Mesendoderm (in vitro differentiated cells): ENCODE data around the gene VPS39.
"Not testable (repeated sequence)": the region's sequence is repeated elsewhere in the genome, so short reads cannot be mapped to it uniquely, and the experiment has no call there.

Experiments
- DNase-seq: peaks from one replicate; pipeline ENCODE4 v3.0.0; 2013
- H2AK5ac ChIP-seq: 2 replicates; pipeline ENCODE4 v1.6.1; 2013; ENCODE audit warnings: low read length, inconsistent platforms
- H2BK120ac ChIP-seq: 2 replicates; pipeline ENCODE4 v1.6.1; 2013; ENCODE audit warnings: low read depth, mild to moderate bottlenecking, low read length, moderate library complexity, mixed read lengths
- H2BK15ac ChIP-seq: replicated peaks from 2 replicates; pipeline ENCODE4 v1.6.1; 2013; ENCODE audit warnings: low read depth, mild to moderate bottlenecking, moderate library complexity
- H2BK5ac ChIP-seq: 2 replicates; pipeline ENCODE4 v1.6.1; 2013; ENCODE audit warnings: low read length, inconsistent platforms
- H3K18ac ChIP-seq: 2 replicates; pipeline ENCODE4 v1.6.1; 2013; ENCODE audit warnings: mild to moderate bottlenecking, low read length, mixed read lengths
- H3K23ac ChIP-seq: one replicate; pipeline ENCODE4 v1.6.1; 2013; ENCODE audit warnings: low read length
- H3K27ac ChIP-seq: 2 replicates; pipeline ENCODE4 v1.5.1; 2013; ENCODE audit warnings: low read depth, mild to moderate bottlenecking, inconsistent platforms, low read length, moderate library complexity
- H3K27me3 ChIP-seq: 2 replicates; pipeline ENCODE4 v1.6.1; 2013; ENCODE audit warnings: low read length, control low read depth, mild to moderate bottlenecking, inconsistent platforms; ENCODE audit not compliant: insufficient read depth, poor library complexity
- H3K36me3 ChIP-seq: 2 replicates; pipeline ENCODE4 v1.6.1; 2013; ENCODE audit warnings: low read length, inconsistent platforms; ENCODE audit not compliant: control insufficient read depth, insufficient read depth
- H3K4ac ChIP-seq: one replicate; pipeline ENCODE4 v1.6.1; 2013; ENCODE audit warnings: low read depth, mild to moderate bottlenecking, low read length, moderate library complexity
- H3K4me1 ChIP-seq: 2 replicates; pipeline ENCODE4 v1.6.1; 2013; ENCODE audit warnings: low read depth, low read length, inconsistent platforms; ENCODE audit not compliant: control insufficient read depth
- H3K4me2 ChIP-seq: 2 replicates; pipeline ENCODE4 v1.6.1; 2013; ENCODE audit warnings: low read length
- H3K4me3 ChIP-seq: 2 replicates; pipeline ENCODE4 v1.5.1; 2013; ENCODE audit warnings: mild to moderate bottlenecking, low read length
- H3K56ac ChIP-seq: one replicate; pipeline ENCODE4 v1.6.1; 2013; ENCODE audit warnings: low read length
- H3K79me1 ChIP-seq: 2 replicates; pipeline ENCODE4 v1.6.1; 2013; ENCODE audit warnings: low read length, inconsistent platforms
- H3K79me2 ChIP-seq: 2 replicates; pipeline ENCODE4 v1.6.1; 2013; ENCODE audit warnings: mild to moderate bottlenecking, low read length; ENCODE audit not compliant: control insufficient read depth, insufficient read depth
- H3K9ac ChIP-seq: 2 replicates; pipeline ENCODE4 v1.6.1; 2013; ENCODE audit warnings: low read length, inconsistent platforms
- H4K5ac ChIP-seq: one replicate; pipeline ENCODE4 v1.6.1; 2013; ENCODE audit warnings: low read length
- H4K8ac ChIP-seq: one replicate; pipeline ENCODE4 v1.6.1; 2013; ENCODE audit warnings: low read depth, mild to moderate bottlenecking, control low read depth, low read length, moderate library complexity
- WGBS: extraction: QIAGEN DNeasy Blood & Tissue Kit; methylation state at CpG from one replicate; pipeline ENCODE4 v1.1.7; 2013; ENCODE audit warnings: low lambda C conversion rate, missing lambda C conversion rate; ENCODE audit not compliant: insufficient coverage; ENCODE audit errors: extremely low coverage; 5-methylcytosine and 5-hydroxymethylcytosine counted together

VPS39 gene

DNA sequence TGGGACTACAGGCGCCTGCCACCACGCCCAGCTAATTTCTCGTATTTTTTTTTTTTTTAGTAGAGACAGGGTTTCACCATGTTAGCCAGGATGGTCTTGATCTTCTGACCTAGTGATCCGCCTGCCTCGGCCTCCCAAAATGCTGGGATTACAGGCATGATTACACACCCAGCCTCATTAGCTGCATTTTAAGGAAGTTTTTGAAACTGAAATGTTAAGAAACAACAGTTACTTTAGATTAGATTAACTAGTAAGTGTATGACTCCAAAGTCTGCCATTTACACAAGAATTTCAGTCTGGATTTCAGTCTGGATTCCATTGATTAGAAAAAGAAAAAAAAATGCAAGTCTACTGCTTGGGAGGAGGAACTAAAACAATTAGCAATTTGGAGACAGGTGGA is 24.5 kb upstream of the VPS39 start:
- H3K4ac ChIP-seq: no peak overlapping the region

DNA sequence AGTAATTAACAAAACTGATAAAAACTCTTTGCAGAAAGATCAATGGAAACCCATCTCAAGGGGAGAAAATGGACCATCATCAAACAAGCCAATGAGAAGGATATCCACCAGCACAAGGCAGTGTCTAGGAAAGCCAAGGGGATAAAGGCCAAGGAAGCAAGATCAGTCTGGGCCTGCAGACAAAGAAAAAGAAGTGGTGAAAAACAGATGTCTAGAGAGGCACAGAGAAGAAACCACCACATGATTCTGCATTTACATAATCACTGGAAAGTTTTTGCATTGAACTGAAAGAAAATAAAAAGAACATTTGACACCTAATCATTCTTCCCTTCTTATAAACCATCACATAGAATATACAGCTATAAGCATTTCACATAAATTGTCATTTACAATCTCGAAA is 23.0 kb upstream of the VPS39 start:
- H2BK120ac ChIP-seq: no peak overlapping the region
- no CpG with 5 or more reads among the region's 1 CpG for WGBS
- H3K27me3 ChIP-seq: no peaks in the 10 kb centered on the region
- no peak overlapping the region for H4K5ac ChIP-seq
- H3K4me3 ChIP-seq: no peak overlapping the region
- H3K4ac ChIP-seq: no peak overlapping the region
- H3K4me2 ChIP-seq: no peak overlapping the region
- H2BK5ac ChIP-seq: no peak overlapping the region
- DNase-seq: no peak
- H2AK5ac ChIP-seq: no peak overlapping the region
- no peak overlapping the region for H4K8ac ChIP-seq
- no peak overlapping the region for H2BK15ac ChIP-seq
- peaks cover 3% of the 10 kb centered on the region for H3K36me3 ChIP-seq
- no peak overlapping the region for H3K18ac ChIP-seq
- H3K27ac ChIP-seq: no peak overlapping the region
- no peaks in the 10 kb centered on the region for H3K79me1 ChIP-seq
- H3K79me2 ChIP-seq: no peaks in the 10 kb centered on the region
- H3K9ac ChIP-seq: no peak overlapping the region
- H3K56ac ChIP-seq: no peak overlapping the region
- H3K4me1 ChIP-seq: no peaks in the 10 kb centered on the region
- no peak overlapping the region for H3K23ac ChIP-seq

More for the DNA sequence above, 24.5 kb upstream of the VPS39 start:
- Histone ChIP-seq H3K4me2 (no peak overlapping the region), H3K56ac (no peak overlapping the region), H3K23ac (no peak overlapping the region), H2BK15ac (no peak overlapping the region), H3K9ac (no peak overlapping the region), H3K27me3 (no peaks in the 10 kb centered on the region), H4K5ac (no peak overlapping the region), H3K4me1 (no peaks in the 10 kb centered on the region), H3K79me2 (no peaks in the 10 kb centered on the region), H2BK120ac (no peak overlapping the region), H3K79me1 (no peaks in the 10 kb centered on the region), H3K18ac (no peak overlapping the region), H3K4me3 (no peak overlapping the region), H2AK5ac (no peak overlapping the region), H4K8ac (no peak overlapping the region), H2BK5ac (no peak overlapping the region), H3K36me3 (peaks cover 2% of the 10 kb centered on the region), H3K27ac (no peak overlapping the region)
- no peak for DNase-seq
- no CpG with 5 or more reads among the region's 5 CpGs for WGBS

GRCh38 chr15:42228981-42229380 is 20.9 kb upstream of the VPS39 start:
- H3K79me2 ChIP-seq, H3K4me3 ChIP-seq, DNase-seq, H3K9ac ChIP-seq, H3K4ac ChIP-seq, H2BK5ac ChIP-seq, H4K5ac ChIP-seq, H3K36me3 ChIP-seq, H3K4me1 ChIP-seq, H3K79me1 ChIP-seq, H3K18ac ChIP-seq, H2BK15ac ChIP-seq, H4K8ac ChIP-seq, H3K23ac ChIP-seq, H3K27me3 ChIP-seq, H2AK5ac ChIP-seq, H2BK120ac ChIP-seq, H3K56ac ChIP-seq, H3K4me2 ChIP-seq, H3K27ac ChIP-seq: not testable (repeated sequence)
- no CpG with 5 or more reads among the region's 5 CpGs for WGBS

DNA sequence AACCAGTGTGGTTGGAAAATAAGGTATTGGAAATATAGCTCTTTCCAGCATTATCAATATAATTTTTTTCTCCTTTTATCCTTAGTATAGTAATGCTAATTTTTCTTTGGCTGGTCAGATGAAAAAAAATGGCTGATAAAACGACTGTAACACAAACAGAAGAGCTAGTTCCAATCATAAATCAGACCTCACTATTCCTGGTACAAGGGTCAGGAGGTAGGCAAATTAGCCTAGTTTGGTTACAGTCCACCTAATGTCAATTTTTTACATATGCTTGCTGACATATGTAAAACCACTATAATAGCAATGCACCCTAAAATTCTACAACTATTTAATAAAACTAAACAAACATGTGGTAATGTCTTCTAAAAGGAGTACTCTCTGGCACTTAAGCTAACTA is 19.9 kb upstream of the VPS39 start:
- WGBS: no CpG with 5 or more reads among the region's 1 CpG

GRCh38 chr15:42226648-42227047 is 18.5 kb upstream of the VPS39 start:
- no peak overlapping the region for H3K18ac ChIP-seq
- H3K23ac ChIP-seq: no peak overlapping the region
- no peak overlapping the region for H2BK120ac ChIP-seq

More for the DNA sequence above, 19.9 kb upstream of the VPS39 start:
- Histone ChIP-seq H2AK5ac (no peak overlapping the region), H3K79me1 (no peaks in the 10 kb centered on the region), H3K27me3 (no peaks in the 10 kb centered on the region), H2BK15ac (no peak overlapping the region), H2BK120ac (no peak overlapping the region), H3K4ac (no peak overlapping the region), H4K5ac (no peak overlapping the region), H4K8ac (no peak overlapping the region), H3K23ac (no peak overlapping the region), H3K79me2 (no peaks in the 10 kb centered on the region), H3K4me2 (no peak overlapping the region), H3K27ac (no peak overlapping the region), H3K18ac (no peak overlapping the region), H3K56ac (no peak overlapping the region), H3K4me3 (no peak overlapping the region), H3K4me1 (no peaks in the 10 kb centered on the region), H2BK5ac (no peak overlapping the region), H3K9ac (no peak overlapping the region), H3K36me3 (peaks cover 6% of the 10 kb centered on the region)
- DNase-seq: no peak

GRCh38 chr15:42220216-42220615 is 12.1 kb upstream of the VPS39 start:
- Histone ChIP-seq H3K27ac (no peak overlapping the region), H3K56ac (no peak overlapping the region), H2AK5ac (no peak overlapping the region), H3K36me3 (peaks cover 1% of the 10 kb centered on the region), H3K27me3 (no peaks in the 10 kb centered on the region), H3K9ac (no peak overlapping the region), H3K79me2 (no peaks in the 10 kb centered on the region), H3K23ac (no peak overlapping the region), H3K4me1 (no peaks in the 10 kb centered on the region), H3K4me2 (no peak overlapping the region), H2BK5ac (no peak overlapping the region), H3K79me1 (no peaks in the 10 kb centered on the region), H3K4me3 (no peak overlapping the region), H3K18ac (no peak overlapping the region), H4K8ac (no peak overlapping the region), H2BK15ac (no peak overlapping the region), H3K4ac (no peak overlapping the region), H2BK120ac (no peak overlapping the region), H4K5ac (no peak overlapping the region)
- no peak for DNase-seq
- no CpG with 5 or more reads among the region's 2 CpGs for WGBS

More at GRCh38 chr15:42226648-42227047, 18.5 kb upstream of the VPS39 start:
- Histone ChIP-seq H2AK5ac (no peak overlapping the region), H3K4ac (no peak overlapping the region), H4K5ac (no peak overlapping the region), H3K79me2 (no peaks in the 10 kb centered on the region), H2BK5ac (no peak overlapping the region), H3K4me1 (no peaks in the 10 kb centered on the region), H2BK15ac (no peak overlapping the region), H3K4me2 (no peak overlapping the region), H3K4me3 (no peak overlapping the region), H3K27ac (no peak overlapping the region), H3K9ac (no peak overlapping the region), H3K27me3 (no peaks in the 10 kb centered on the region), H3K79me1 (no peaks in the 10 kb centered on the region), H3K56ac (no peak overlapping the region), H3K36me3 (peaks cover 6% of the 10 kb centered on the region), H4K8ac (no peak overlapping the region)
- WGBS: no CpG with 5 or more reads among the region's 5 CpGs
- no peak for DNase-seq
